Activated CD8-positive, alpha-beta T cell treated with anti-CD3 and anti-CD28 coated beads for 36 hours (primary cell): ENCODE results near the gene HMCN1. TPM values are rescaled to one million over a fixed set of nuclear protein-coding genes. Genes with fewer than 3 reads are reported as not detected.

Experiments
- ATAC-seq: fragments of 200-7000 bp; cut with Tn5 transposase; one replicate; pipeline ENCODE4 v1.10.0; 2021; ENCODE audit warnings: mild to moderate bottlenecking, moderate library complexity
- CTCF ChIA-PET: fragments of 350-600 bp; sonication (Branson Sonifier 250); formaldehyde crosslinking; loops from one replicate; lab custom pipeline; 2021; ENCODE audit warnings: antibody characterized with exemption; lab: Charles Lee
- POLR2A ChIA-PET: fragments of 350-600 bp; sonication (Branson Sonifier 250); formaldehyde crosslinking; loops from one replicate; lab custom pipeline; 2021; ENCODE audit warnings: antibody characterized with exemption; lab: Charles Lee
- DNase-seq: peaks from one replicate; pipeline ENCODE4 v3.0.0-alpha.2; 2020
- H3K27ac Mint-ChIP-seq: one replicate; pipeline ENCODE4 v1.8.0; 2021; ENCODE audit warnings: mild to moderate bottlenecking, mixed read lengths
- H3K27me3 Mint-ChIP-seq: one replicate; pipeline ENCODE4 v1.8.0; 2021; ENCODE audit warnings: mixed read lengths
- H3K36me3 Mint-ChIP-seq: one replicate; pipeline ENCODE4 v1.8.0; 2021; ENCODE audit warnings: low read depth, mixed read lengths
- H3K4me1 Mint-ChIP-seq: one replicate; pipeline ENCODE4 v1.8.0; 2021; ENCODE audit warnings: low read depth, mixed read lengths
- H3K4me3 Mint-ChIP-seq: one replicate; pipeline ENCODE4 v1.8.0; 2021; ENCODE audit warnings: mild to moderate bottlenecking, moderate library complexity, mixed read lengths
- H3K9me3 Mint-ChIP-seq: one replicate; pipeline ENCODE4 v1.8.0; 2021; ENCODE audit warnings: mixed read lengths
- intact Hi-C: fragments of 100-400 bp; cut with micrococcal nuclease; formaldehyde crosslinking; loops from one replicate; pipeline ENCODE4 v1.10.0; 2022
- total RNA-seq, 2 experiments: library from RNA; stranded (reverse); gene quantifications; one replicate each; pipeline ENCODE4 v1.2.3, GENCODE V29; 2021
- TF ChIP-seq, protein P1 (sequence below): fragments of 200-600 bp; IDR thresholded peaks from one replicate; pipeline ENCODE4 v1.8.0; 2022; ENCODE audit warnings: antibody characterized with exemption, mild to moderate bottlenecking

HMCN1 gene
- total RNA-seq, 2 experiments from 2014 or later, result not detected

DNA sequence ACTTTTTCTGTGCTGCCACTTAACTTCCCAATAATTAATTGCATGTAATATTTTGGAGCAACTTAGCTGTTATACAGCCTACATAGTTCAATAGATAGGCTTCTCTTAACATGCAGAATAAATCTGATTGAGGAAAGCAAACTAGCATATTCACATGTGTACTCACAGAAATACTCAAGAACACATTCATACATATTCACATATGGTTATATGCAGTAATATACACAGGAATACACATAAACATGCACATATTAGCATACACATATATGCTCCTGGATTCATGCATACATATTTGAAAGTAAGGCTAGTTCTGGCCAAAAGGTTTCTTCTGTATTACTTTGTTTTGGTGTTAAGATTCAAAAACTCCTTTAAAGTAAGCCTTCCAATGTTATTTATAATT lies 73.1 kb downstream of the HMCN1 start:
- Mint-ChIP-seq H3K27me3 (no peaks in the 10 kb centered on the region), H3K36me3 (no peaks in the 10 kb centered on the region), H3K27ac (no peak overlapping the region), H3K4me3 (no peak overlapping the region), H3K4me1 (no peaks in the 10 kb centered on the region), H3K9me3 (no peaks in the 10 kb centered on the region)
- ATAC-seq (no peak), DNase-seq (no peak)
- TF ChIP-seq, protein P1, sequence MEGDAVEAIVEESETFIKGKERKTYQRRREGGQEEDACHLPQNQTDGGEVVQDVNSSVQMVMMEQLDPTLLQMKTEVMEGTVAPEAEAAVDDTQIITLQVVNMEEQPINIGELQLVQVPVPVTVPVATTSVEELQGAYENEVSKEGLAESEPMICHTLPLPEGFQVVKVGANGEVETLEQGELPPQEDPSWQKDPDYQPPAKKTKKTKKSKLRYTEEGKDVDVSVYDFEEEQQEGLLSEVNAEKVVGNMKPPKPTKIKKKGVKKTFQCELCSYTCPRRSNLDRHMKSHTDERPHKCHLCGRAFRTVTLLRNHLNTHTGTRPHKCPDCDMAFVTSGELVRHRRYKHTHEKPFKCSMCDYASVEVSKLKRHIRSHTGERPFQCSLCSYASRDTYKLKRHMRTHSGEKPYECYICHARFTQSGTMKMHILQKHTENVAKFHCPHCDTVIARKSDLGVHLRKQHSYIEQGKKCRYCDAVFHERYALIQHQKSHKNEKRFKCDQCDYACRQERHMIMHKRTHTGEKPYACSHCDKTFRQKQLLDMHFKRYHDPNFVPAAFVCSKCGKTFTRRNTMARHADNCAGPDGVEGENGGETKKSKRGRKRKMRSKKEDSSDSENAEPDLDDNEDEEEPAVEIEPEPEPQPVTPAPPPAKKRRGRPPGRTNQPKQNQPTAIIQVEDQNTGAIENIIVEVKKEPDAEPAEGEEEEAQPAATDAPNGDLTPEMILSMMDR, result no peak
- POLR2A ChIA-PET, result no interaction called here
- CTCF ChIA-PET, result no interaction called here
- intact Hi-C loops, result no loop called here

DNA sequence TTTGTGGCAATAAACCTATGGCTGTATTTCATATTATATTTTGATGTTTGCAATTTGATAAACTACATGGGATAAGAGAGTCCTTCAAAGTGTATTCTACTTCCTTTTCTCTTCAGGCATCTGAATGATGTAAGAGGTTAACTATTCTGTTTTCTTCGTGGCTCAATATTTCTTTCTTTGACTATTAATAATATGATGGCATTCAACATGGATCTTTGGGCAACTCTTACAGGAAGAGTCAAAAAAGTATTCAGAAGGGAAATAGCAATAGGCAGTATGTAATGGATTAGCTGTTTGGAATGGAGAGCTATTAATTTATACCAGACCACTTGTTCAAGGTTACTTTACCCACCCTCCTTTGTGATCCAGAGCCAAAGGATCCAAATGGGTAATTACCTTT lies 74.4 kb downstream of the HMCN1 start:
- no peaks in the 10 kb centered on the region for H3K9me3 Mint-ChIP-seq

DNA sequence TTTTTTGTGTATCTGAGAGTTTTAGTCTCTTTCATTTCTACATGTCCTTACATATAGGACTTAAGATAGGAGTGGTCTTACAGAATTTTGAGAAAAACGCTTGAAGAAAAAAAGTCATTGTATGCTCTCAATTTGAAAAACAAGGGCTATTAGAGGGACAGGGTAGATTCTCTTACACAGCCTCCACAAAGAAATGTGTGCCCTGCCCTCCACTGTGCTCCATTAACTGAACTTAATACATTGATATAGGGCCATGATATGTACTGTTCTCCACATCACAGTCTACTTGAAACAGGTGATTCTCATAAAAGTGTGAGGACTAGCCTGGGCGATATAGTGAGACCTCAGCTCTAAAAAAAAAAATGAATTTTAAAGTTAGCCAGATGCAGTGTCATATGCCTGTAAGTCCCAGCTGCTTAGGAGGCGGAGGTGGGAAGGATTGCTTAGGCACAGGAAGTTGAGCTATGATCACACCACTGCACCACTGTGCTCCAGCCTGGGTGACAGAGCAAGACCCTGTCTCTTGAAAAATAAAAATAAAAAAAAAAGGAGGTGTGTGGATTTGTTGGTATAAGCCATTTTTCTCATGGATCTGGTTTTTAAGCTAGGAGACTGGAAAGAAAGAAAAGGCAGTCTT lies 77.0 kb downstream of the HMCN1 start:
- ATAC-seq, result no peak
- Mint-ChIP-seq H3K27me3 (no peaks in the 10 kb centered on the region), H3K27ac (no peak overlapping the region), H3K4me1 (no peaks in the 10 kb centered on the region), H3K4me3 (no peak overlapping the region), H3K9me3 (no peaks in the 10 kb centered on the region), H3K36me3 (no peaks in the 10 kb centered on the region)
- POLR2A ChIA-PET, result no interaction called here
- CTCF ChIA-PET, result interaction anchor here (1.0 to 1.3 kb wide), 2 partner anchors 10 to 401 kb away, joined by 3 to 4 read pairs; no protein-coding TSS in a partner anchor
- TF ChIP-seq, protein P1, result no peak
- DNase-seq, result no peak
- intact Hi-C loops, result no loop called here

More for the DNA sequence above, 74.4 kb downstream of the HMCN1 start:
- H3K4me1 Mint-ChIP-seq, result no peaks in the 10 kb centered on the region
- no peak overlapping the region for H3K27ac Mint-ChIP-seq
- DNase-seq (no peak), ATAC-seq (no peak)
- ChIA-PET POLR2A (no interaction called here), CTCF (no interaction called here)
- H3K4me3 Mint-ChIP-seq, result no peak overlapping the region
- no peaks in the 10 kb centered on the region for H3K36me3 Mint-ChIP-seq
- H3K27me3 Mint-ChIP-seq, result no peaks in the 10 kb centered on the region
- intact Hi-C loops, result no loop called here
- TF ChIP-seq, protein P1, result no peak

DNA sequence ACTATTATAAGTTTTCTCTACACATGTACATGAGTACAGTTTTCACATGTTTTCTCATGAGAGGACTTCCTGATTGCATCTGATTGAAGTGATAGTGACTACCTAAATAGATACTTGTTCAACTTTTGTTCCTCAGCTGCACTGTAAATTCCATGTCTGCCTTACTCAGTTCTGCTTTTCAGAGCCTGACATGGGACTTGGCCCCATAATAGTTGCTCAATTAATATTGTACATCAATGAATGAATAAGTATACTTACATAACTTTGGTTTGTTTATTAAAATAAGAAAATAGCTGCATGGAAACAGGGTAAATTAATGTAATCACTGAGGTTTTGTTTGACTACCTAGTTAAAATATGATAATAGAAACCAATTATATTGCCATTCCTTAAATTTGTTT lies 78.7 kb downstream of the HMCN1 start:
- no peaks in the 10 kb centered on the region for H3K36me3 Mint-ChIP-seq
- intact Hi-C loops, result no loop called here
- H3K27me3 Mint-ChIP-seq, result no peaks in the 10 kb centered on the region
- H3K4me3 Mint-ChIP-seq, result no peak overlapping the region
- no peak overlapping the region for H3K27ac Mint-ChIP-seq
- no peak for DNase-seq
- ChIA-PET CTCF (interaction anchor here (1.2 to 1.9 kb wide), 2 partner anchors 12 to 469 kb away, joined by 3 to 7 read pairs; no protein-coding TSS in a partner anchor), POLR2A (no interaction called here)
- TF ChIP-seq, protein P1, result no peak
- H3K4me1 Mint-ChIP-seq, result no peaks in the 10 kb centered on the region
- no peak for ATAC-seq
- H3K9me3 Mint-ChIP-seq, result no peaks in the 10 kb centered on the region

- DNase-seq (peak; percentile 20), ATAC-seq (peak; percentile 47)
- no peak overlapping the region for H3K4me3 Mint-ChIP-seq
- no peaks in the 10 kb centered on the region for H3K9me3 Mint-ChIP-seq
- intact Hi-C loops, result no loop called here
- H3K4me1 Mint-ChIP-seq, result no peaks in the 10 kb centered on the region
- no peaks in the 10 kb centered on the region for H3K27me3 Mint-ChIP-seq
- ChIA-PET CTCF (interaction anchor here (1.2 to 1.9 kb wide), 2 partner anchors 13 to 468 kb away, joined by 3 to 7 read pairs; no protein-coding TSS in a partner anchor), POLR2A (no interaction called here)
- TF ChIP-seq, protein P1, result peak; percentile 67
- no peaks in the 10 kb centered on the region for H3K36me3 Mint-ChIP-seq
- no peak overlapping the region for H3K27ac Mint-ChIP-seq
Measured at GRCh38 chr1:185813401-185813979, 79.3 kb downstream of the HMCN1 start.
